HL-60/S4 treated with phorbol 12-myristate 13-acetate at 8.2 ng/mL for 4 days and 3 days (cell line): ENCODE data around the gene INO80.

Experiments used
- in situ Hi-C: fragments of 300-500 bp; cut with MboI; formaldehyde crosslinking; loops from 2 replicates; pipeline ENCODE4 v1.15.0; 2022; ENCODE audit warnings: low sequenced_read_pairs

The INO80 gene

DNA sequence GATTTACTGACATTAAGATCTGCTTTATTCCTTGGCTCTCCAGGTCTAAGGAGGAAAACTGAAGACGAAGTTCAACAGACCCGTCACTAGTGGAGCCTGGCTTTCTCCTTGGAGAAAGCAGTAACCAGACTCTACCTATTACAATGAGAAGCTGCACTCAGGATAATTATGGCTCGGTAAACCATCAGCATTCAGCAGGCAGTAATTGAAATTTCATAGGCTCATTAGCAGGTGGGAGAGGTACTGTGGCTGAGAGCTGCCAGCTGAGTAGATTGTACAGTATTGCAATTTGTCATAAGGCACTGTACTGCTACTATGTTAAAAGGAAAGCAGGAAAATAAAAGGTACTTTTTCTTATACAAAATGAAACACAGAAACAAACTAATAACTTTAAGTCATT lies 111.6 kb downstream of the INO80 start:
- in situ Hi-C loops = no loop called here

- in situ Hi-C loops = no loop called here
Observed at GRCh38 chr15:41001524-41002214, 114.4 kb downstream of the INO80 start.

DNA sequence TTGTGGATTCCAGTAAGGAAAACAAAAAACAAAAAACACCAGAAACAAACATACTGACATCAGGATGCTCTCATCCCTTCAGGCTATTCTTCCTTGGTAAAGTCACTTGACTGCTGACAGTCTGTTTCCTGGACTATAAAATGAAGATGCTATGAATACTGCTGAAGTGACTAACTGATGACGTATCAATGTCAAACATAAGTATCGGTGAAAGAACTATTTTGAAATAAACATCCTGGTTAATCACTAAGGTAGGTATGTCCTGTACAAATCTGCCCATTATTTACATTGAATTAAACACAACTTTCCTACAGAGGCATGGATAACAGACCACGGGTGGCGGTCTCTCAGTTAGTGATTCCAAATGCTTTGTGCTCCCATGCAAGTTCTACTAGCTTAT lies 116.9 kb downstream of the INO80 start:
- in situ Hi-C loops = no loop called here

- in situ Hi-C loops = no loop called here
Observed at GRCh38 chr15:40995656-40996055, 120.4 kb downstream of the INO80 start.

DNA sequence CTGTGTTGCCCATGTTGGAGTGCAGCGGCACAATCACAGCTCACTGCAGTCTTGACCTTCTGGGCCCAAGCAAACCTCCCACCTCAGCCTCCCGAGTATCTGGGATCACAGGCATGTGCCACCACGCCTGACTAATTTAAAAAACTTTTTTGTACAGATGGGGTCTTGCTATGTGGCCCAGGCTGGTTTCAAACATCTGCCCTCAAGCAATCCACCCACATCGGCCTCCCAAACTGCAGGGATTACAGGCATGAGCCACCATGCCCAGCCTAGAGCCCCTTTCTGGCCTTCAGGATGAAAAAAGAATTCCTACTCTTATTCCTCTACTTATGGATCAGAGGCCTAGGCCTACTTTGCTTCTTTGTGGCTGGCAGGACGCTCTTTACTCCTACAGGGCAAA lies 123.3 kb downstream of the INO80 start:
- in situ Hi-C loops = no loop called here

DNA sequence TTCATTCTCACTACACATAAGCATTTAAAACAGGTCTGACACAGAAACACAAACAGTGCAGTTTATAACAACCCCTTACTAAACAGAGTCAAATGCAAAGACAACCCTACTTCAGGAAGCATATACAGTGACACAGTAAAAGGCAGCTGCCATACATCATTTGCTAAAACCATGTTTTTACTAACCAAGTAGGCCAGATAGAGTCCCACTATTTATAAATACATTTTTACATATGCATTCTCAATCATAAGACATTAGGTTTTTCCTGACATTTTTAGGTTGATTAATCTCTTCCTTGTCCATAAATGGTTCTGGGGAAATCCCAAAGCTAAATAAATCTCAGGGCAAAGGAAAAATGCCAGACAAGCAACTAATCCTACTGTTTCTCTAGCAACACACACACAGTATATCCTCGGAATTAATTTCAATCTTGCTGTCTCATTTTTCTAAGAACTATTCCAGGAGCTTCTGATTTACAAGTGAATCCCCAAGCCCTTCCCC lies 123.8 kb downstream of the INO80 start:
- in situ Hi-C loops = no loop called here

GRCh38 chr15:40991355-40991754 lies 124.7 kb downstream of the INO80 start:
- in situ Hi-C loops = no loop called here

GRCh38 chr15:40990789-40991188 lies 125.3 kb downstream of the INO80 start:
- in situ Hi-C loops = no loop called here

DNA sequence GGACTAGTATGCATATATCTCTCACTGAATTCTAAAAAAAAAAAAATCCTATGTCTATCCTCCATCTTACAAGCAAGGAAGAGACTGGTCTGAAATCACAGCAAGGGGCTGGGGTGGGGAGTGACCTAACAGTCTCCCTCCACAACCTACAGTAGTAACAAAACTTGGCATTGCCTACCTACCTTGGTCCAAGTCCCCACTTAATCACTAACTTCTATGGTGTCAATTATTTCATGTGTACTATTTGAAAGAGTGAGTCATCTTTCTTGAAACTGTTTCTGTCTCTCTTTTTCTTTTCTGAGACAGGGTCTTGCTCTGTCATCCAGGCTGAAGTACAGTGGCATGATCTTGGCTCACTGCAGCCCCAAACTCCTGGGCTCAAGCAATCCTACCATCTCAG lies 126.0 kb downstream of the INO80 start:
- in situ Hi-C loops = no loop called here

GRCh38 chr15:40988156-40988555 lies 127.9 kb downstream of the INO80 start:
- in situ Hi-C loops = no loop called here

- in situ Hi-C loops = no loop called here
Observed at GRCh38 chr15:40986820-40987219, 129.3 kb downstream of the INO80 start.

- in situ Hi-C loops = no loop called here
Observed at GRCh38 chr15:40985541-40986330, 130.3 kb downstream of the INO80 start.

DNA sequence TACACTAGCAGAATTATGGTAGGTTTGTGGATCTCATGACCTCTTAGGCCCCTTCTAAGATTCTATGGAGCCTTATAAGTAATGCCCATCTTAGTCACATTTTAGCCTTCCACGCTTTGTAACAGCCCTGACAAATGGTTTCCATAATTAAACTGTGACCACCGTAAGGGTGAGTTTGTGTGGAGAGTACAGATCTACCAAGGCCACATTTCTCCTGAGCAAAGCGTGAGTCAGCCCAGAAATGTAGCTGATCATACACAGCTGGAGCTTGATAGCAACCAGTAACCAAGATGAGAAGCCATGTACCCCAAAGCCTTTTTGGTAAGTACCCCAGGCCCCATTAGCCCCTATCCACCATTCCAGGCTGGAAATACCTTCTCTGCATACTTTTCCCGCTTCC lies 131.1 kb downstream of the INO80 start:
- in situ Hi-C loops = no loop called here

GRCh38 chr15:40984406-40984805 lies 131.7 kb downstream of the INO80 start:
- in situ Hi-C loops = no loop called here

- in situ Hi-C loops = no loop called here
Observed at GRCh38 chr15:40982855-40983254, 133.2 kb downstream of the INO80 start.

- in situ Hi-C loops = no loop called here
Observed at GRCh38 chr15:40981186-40981585, 134.9 kb downstream of the INO80 start.

GRCh38 chr15:40978562-40978961 lies 137.5 kb downstream of the INO80 start:
- in situ Hi-C loops = no loop called here

- in situ Hi-C loops = no loop called here
Observed at GRCh38 chr15:40978141-40978540, 137.9 kb downstream of the INO80 start.

DNA sequence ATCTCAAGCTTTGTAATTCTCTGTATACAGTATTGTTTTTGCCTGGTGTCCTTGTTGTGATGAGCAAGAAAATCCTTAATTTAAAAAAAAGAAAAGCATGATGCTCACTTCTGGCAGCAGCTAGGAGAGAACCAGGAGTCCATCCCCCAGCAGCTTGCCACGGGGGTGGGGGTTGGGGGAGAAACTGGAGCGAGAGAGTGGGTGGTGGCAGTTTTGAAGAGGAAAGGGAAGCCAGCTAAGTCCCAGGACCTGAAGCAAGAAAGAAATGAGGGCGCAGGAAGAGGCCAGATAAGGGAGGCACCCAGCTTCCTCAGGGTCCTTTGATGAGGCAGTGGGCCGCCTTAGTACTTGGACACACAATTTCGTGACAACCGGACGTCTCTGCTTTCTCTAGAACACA lies 139.3 kb downstream of the INO80 start:
- in situ Hi-C loops = no loop called here

- in situ Hi-C loops = no loop called here
Observed at GRCh38 chr15:40974879-40975278, 141.2 kb downstream of the INO80 start.

DNA sequence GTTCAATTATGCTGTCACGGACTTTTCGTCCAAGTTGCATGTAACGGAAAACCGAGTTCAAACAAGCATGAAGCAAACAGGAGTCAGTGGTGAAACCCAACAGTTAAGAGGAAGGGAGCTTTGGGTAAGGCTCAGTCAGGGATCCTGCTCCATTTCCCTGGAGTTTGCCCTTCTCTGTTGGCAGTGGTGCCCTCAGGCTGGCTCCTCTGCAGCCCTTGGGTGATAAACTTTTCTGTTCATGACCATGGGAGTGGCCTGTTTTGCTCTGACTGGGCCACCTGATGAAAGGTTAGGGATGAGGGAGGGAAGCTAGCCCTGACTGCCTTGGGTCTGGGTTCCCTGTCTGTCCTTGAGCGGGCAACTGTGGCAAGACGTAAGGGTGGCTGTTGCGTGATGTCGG lies 146.7 kb downstream of the INO80 start:
- in situ Hi-C loops = no loop called here
